Occipital lobe (tissue), 2 donors: ENCODE measurements around the gene PLCD1. TPM values are rescaled to one million over a fixed set of nuclear protein-coding genes. Genes with fewer than 3 reads are reported as not detected.
"Not testable (repeated sequence)": the region's sequence is repeated elsewhere in the genome, so short reads cannot be mapped to it uniquely, and the experiment has no call there.

Experiments used
- DNase-seq: peaks from one replicate; lab custom pipeline; 2025; lab: John Stamatoyannopoulos, UW
- total RNA-seq: library from RNA; depleted of rRNA; stranded (reverse); fragments of >200 nt; gene quantifications from one replicate; pipeline ENCODE4 v1.2.3, GENCODE V29; 2014

PLCD1 gene
- total RNA-seq, 1 donor from 2014 or later: 4.4 TPM

GRCh38 chr3:38038447-38038911, 9.0 kb upstream of the PLCD1 start:
- no peak for DNase-seq

- no peak for DNase-seq
Measured at GRCh38 chr3:38036906-38037305, 7.5 kb upstream of the PLCD1 start.

GRCh38 chr3:38036286-38036685, 6.8 kb upstream of the PLCD1 start:
- no peak for DNase-seq

GRCh38 chr3:38034335-38034734, 4.9 kb upstream of the PLCD1 start:
- DNase-seq: not testable (repeated sequence)

- not testable (repeated sequence) for DNase-seq
Measured at GRCh38 chr3:38033586-38033985, 4.1 kb upstream of the PLCD1 start.

- DNase-seq: no peak
Measured at GRCh38 chr3:38032328-38032865, 3.0 kb upstream of the PLCD1 start.

GRCh38 chr3:38031022-38031994, 1.9 kb upstream of the PLCD1 start:
- no peak for DNase-seq

- DNase-seq: no peak
Measured at GRCh38 chr3:38030126-38031021, 932 bp upstream of the PLCD1 start.

- no peak for DNase-seq
Measured at GRCh38 chr3:38028621-38029361, 651 bp downstream of the PLCD1 start.

- DNase-seq: no peak
Measured at GRCh38 chr3:38027466-38028465, 1.7 kb downstream of the PLCD1 start.

GRCh38 chr3:38026856-38027255, 2.6 kb downstream of the PLCD1 start:
- DNase-seq: no peak

- no peak for DNase-seq
Measured at GRCh38 chr3:38022896-38023709, 6.3 kb downstream of the PLCD1 start.

GRCh38 chr3:38022301-38022700, 7.1 kb downstream of the PLCD1 start:
- no peak for DNase-seq

- DNase-seq: no peak
Measured at GRCh38 chr3:38021196-38021595, 8.2 kb downstream of the PLCD1 start.

- no peak for DNase-seq
Measured at GRCh38 chr3:38020342-38020726, 9.1 kb downstream of the PLCD1 start.

GRCh38 chr3:38019658-38020341, 9.6 kb downstream of the PLCD1 start:
- no peak for DNase-seq

GRCh38 chr3:38018296-38019266, 10.9 kb downstream of the PLCD1 start:
- DNase-seq: no peak
